Osteocyte (in vitro differentiated cells): ENCODE data around the gene CCDC195. TPM values are rescaled to one million over a fixed set of nuclear protein-coding genes. Genes with fewer than 3 reads are reported as not detected.

ENCODE experiments used
- DNase-seq: peaks from one replicate; pipeline ENCODE4 v3.0.0; 2021; ENCODE audit warnings: mixed read lengths; ENCODE audit not compliant: unreplicated experiment; ENCODE audit errors: extremely low spot score
- H3K27ac Mint-ChIP-seq: one replicate; pipeline ENCODE4 v1.8.0; 2021; ENCODE audit warnings: mild to moderate bottlenecking, mixed read lengths; ENCODE audit not compliant: unreplicated experiment
- H3K27me3 Mint-ChIP-seq: one replicate; pipeline ENCODE4 v1.8.0; 2021; ENCODE audit warnings: mixed read lengths; ENCODE audit not compliant: unreplicated experiment
- H3K36me3 Mint-ChIP-seq: one replicate; pipeline ENCODE4 v1.8.0; 2021; ENCODE audit warnings: mixed read lengths; ENCODE audit not compliant: unreplicated experiment
- H3K4me1 Mint-ChIP-seq: one replicate; pipeline ENCODE4 v1.8.0; 2021; ENCODE audit warnings: mixed read lengths; ENCODE audit not compliant: unreplicated experiment
- H3K4me3 Mint-ChIP-seq: one replicate; pipeline ENCODE4 v1.8.0; 2021; ENCODE audit warnings: mild to moderate bottlenecking, moderate library complexity, mixed read lengths; ENCODE audit not compliant: unreplicated experiment
- H3K9me3 Mint-ChIP-seq: one replicate; pipeline ENCODE4 v1.8.0; 2021; ENCODE audit warnings: mixed read lengths; ENCODE audit not compliant: unreplicated experiment
- total RNA-seq: library from RNA; stranded (reverse); gene quantifications from 2 replicates; pipeline ENCODE4 v1.2.1, GENCODE V29; 2021
- TF ChIP-seq, protein P1 (sequence below): fragments of 200-600 bp; sonication (generic); IDR thresholded peaks from 2 replicates; pipeline ENCODE4 v1.5.0; 2021; ENCODE audit warnings: antibody characterized with exemption, mild to moderate bottlenecking, moderate library complexity

CCDC195 gene
- total RNA-seq, 1 donor from 2014 or later, result not detected

DNA sequence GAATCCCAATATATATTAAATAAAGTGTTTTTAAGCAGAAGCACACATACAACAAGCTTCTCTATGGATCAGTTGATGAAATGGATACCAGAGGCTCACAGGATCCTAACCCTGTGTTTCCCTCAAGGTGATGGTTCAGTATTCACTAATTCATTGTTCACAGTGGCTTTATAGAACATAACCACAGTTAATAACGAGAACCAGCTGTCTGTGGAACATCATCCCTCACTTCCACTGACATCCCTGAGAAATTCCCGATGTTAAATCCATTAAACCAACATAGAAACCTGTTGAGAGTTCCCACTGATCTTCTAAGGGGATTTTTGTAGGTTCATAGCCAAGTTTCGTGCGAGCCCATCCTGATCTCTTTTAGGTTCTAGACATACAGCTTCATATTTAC is 29.0 kb downstream of the CCDC195 start:
- no peak overlapping the region for H3K27ac Mint-ChIP-seq
- no peak for DNase-seq
- H3K4me1 Mint-ChIP-seq, result peaks cover 11% of the 10 kb centered on the region
- H3K36me3 Mint-ChIP-seq, result no peaks in the 10 kb centered on the region
- TF ChIP-seq, protein P1, sequence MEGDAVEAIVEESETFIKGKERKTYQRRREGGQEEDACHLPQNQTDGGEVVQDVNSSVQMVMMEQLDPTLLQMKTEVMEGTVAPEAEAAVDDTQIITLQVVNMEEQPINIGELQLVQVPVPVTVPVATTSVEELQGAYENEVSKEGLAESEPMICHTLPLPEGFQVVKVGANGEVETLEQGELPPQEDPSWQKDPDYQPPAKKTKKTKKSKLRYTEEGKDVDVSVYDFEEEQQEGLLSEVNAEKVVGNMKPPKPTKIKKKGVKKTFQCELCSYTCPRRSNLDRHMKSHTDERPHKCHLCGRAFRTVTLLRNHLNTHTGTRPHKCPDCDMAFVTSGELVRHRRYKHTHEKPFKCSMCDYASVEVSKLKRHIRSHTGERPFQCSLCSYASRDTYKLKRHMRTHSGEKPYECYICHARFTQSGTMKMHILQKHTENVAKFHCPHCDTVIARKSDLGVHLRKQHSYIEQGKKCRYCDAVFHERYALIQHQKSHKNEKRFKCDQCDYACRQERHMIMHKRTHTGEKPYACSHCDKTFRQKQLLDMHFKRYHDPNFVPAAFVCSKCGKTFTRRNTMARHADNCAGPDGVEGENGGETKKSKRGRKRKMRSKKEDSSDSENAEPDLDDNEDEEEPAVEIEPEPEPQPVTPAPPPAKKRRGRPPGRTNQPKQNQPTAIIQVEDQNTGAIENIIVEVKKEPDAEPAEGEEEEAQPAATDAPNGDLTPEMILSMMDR, result no peak
- peaks cover 4% of the 10 kb centered on the region for H3K27me3 Mint-ChIP-seq
- no peaks in the 10 kb centered on the region for H3K9me3 Mint-ChIP-seq
- H3K4me3 Mint-ChIP-seq, result no peak overlapping the region

DNA sequence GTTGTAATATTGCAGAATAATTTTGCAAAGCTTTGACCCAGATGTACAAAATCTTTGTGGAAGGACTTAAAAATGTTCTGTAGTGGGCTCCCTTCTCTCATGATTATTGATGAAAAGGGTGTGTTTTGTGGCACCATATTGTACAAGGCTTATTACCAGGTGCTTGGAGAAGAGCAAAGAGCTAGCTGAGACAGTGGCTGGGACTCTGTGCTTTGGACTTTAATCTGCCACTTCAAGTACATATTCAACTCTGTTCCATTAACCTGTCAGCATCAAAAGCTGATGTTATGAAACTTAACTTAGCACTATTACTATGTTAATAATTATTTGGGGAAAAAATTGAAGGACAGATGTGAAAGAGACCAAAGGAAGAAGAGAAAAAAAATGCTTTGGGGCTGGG is 31.0 kb downstream of the CCDC195 start:
- DNase-seq, result no peak
- Mint-ChIP-seq H3K27me3 (peaks cover 4% of the 10 kb centered on the region), H3K27ac (no peak overlapping the region), H3K9me3 (no peaks in the 10 kb centered on the region), H3K36me3 (no peaks in the 10 kb centered on the region), H3K4me1 (peaks cover 10% of the 10 kb centered on the region), H3K4me3 (no peak overlapping the region)
- TF ChIP-seq, protein P1, result no peak

DNA sequence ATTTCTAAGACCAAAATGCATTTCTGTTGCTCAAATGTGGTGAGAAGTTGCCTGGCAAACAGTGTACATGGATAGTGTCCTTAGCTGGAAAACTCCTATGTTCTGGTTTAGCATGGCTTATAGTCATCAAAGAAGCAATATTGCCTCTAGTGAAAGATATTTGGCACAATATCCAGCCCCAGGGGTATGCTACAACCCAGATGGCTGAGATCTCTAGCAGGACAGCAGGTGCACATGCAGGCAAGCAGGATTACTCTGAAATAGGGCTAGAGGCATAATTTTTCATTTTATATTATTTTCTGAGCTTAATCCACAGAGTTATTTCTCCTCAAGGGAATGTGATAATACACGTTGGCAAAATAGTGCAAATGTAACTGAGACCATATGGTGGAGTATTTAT is 34.0 kb downstream of the CCDC195 start:
- Mint-ChIP-seq H3K27ac (no peak overlapping the region), H3K4me3 (no peak overlapping the region), H3K9me3 (no peaks in the 10 kb centered on the region), H3K4me1 (peaks cover 13% of the 10 kb centered on the region), H3K27me3 (peaks cover 4% of the 10 kb centered on the region), H3K36me3 (no peaks in the 10 kb centered on the region)
- TF ChIP-seq, protein P1, result no peak
- DNase-seq, result no peak

DNA sequence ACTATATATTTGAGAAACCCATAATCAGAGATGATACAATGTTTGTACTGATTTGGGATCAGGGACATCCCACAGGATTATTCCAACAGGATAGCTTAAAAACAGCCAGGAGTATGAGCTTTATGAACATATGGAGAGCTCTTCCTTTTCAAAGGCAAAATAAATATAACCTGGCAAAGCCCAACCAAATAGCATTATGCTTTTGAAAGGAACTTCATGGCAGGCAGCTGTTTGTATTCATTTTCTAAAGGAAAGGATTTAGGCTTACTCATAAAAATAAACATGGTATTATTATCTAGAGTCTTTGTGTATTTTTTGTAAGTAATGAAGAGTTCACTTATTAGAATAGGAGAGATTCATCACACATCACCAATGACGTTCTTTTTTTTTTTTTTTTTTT is 44.4 kb downstream of the CCDC195 start:
- no peak for DNase-seq
- Mint-ChIP-seq H3K27ac (no peak overlapping the region), H3K9me3 (no peaks in the 10 kb centered on the region), H3K4me3 (no peak overlapping the region), H3K27me3 (no peaks in the 10 kb centered on the region), H3K4me1 (no peaks in the 10 kb centered on the region), H3K36me3 (no peaks in the 10 kb centered on the region)
- TF ChIP-seq, protein P1, result no peak

DNA sequence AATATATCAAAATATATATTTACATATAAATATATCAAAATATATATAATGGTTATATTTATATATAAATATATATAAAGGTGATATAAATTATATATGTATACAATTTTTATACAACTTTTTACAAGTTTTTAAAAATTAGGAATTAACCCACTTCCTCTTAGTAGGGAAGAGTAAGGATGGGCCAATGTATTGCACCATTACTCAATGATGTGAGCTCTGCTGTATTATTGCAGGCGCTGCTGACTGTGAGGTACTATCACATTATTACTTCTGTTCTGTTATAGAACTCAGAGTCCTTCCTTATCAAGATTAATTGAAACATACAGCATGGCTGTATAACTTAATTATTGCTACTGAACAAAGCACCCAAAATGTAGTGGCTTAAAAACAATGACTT is 46.0 kb downstream of the CCDC195 start:
- H3K4me1 Mint-ChIP-seq, result no peaks in the 10 kb centered on the region
- DNase-seq, result no peak
- no peak overlapping the region for H3K27ac Mint-ChIP-seq
- no peaks in the 10 kb centered on the region for H3K27me3 Mint-ChIP-seq
- no peaks in the 10 kb centered on the region for H3K9me3 Mint-ChIP-seq
- H3K4me3 Mint-ChIP-seq, result no peak overlapping the region
- TF ChIP-seq, protein P1, result no peak
- H3K36me3 Mint-ChIP-seq, result no peaks in the 10 kb centered on the region
